Measurements from ENCODE around the gene CEACAM3.
A peak's percentile ranks its signal among the peaks of the same experiment; 100 is the strongest.

Gene CEACAM3

DNA sequence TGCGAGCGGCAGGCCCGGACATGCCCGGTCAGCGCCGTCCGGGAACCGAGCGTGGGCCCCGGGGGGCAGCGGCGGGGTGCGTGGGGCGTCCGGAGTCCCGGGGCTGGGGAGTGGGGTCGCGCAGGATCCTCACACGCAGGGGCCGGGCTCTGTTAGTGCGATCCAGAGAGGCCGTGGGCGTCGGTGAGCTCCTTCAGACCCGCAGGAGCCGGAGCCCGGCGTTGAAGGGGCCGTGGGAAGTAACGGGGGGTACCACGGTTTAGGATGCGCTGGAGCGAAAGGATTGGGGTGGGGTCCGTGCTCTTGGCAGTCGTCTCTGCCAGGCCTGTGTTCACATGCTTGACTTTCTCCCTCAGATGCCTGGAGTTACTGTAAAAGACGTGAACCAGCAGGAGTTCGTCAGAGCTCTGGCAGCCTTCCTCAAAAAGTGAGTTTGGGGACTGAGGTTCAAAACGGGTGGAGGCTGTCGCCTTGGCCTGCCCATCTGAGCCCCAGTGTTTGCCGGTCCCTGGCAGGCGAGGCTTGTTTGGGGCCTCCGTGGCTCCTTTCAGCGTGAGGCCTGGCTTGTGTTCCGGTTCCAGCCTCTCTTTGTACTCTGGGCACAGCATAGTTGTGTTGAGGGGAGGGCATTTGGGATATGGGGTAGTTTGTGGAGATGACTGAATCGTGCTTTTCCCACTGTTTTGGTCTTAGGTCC lies 64.2 kb downstream of the CEACAM3 start:
- no peak for DNase-seq (ENCODE audit: low read depth)
- peak overlapping the region; percentile 94 for H3K4me3 ChIP-seq (ENCODE audit: low read length)
- TF ChIP-seq, protein P1, sequence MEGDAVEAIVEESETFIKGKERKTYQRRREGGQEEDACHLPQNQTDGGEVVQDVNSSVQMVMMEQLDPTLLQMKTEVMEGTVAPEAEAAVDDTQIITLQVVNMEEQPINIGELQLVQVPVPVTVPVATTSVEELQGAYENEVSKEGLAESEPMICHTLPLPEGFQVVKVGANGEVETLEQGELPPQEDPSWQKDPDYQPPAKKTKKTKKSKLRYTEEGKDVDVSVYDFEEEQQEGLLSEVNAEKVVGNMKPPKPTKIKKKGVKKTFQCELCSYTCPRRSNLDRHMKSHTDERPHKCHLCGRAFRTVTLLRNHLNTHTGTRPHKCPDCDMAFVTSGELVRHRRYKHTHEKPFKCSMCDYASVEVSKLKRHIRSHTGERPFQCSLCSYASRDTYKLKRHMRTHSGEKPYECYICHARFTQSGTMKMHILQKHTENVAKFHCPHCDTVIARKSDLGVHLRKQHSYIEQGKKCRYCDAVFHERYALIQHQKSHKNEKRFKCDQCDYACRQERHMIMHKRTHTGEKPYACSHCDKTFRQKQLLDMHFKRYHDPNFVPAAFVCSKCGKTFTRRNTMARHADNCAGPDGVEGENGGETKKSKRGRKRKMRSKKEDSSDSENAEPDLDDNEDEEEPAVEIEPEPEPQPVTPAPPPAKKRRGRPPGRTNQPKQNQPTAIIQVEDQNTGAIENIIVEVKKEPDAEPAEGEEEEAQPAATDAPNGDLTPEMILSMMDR (IDR thresholded peaks at IDR 0.05; ENCODE audit: insufficient read depth, low read depth, low read length, missing control alignments): no peak
